Stimulated activated CD8-positive, alpha-beta memory T cell treated with anti-CD3 and anti-CD28 coated beads, Interleukin-12 subunit alpha, Interleukin-12 subunit beta, amount 100 ng/mL, for 4 hours (primary cell): Measurements from ENCODE around the gene KRTAP12-3.
"Not testable (repeated sequence)": the region's sequence is repeated elsewhere in the genome, so short reads cannot be mapped to it uniquely, and the experiment has no call there.

Experiments
- DNase-seq: peaks from one replicate; pipeline ENCODE4 v3.0.0-alpha.2; 2020; ENCODE audit warnings: low read depth

KRTAP12-3 gene, protein sequence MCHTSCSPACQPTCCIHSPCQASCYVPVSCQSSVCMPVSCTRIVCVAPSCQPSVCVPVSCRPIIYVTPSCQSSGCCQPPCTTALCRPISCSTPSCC

DNA sequence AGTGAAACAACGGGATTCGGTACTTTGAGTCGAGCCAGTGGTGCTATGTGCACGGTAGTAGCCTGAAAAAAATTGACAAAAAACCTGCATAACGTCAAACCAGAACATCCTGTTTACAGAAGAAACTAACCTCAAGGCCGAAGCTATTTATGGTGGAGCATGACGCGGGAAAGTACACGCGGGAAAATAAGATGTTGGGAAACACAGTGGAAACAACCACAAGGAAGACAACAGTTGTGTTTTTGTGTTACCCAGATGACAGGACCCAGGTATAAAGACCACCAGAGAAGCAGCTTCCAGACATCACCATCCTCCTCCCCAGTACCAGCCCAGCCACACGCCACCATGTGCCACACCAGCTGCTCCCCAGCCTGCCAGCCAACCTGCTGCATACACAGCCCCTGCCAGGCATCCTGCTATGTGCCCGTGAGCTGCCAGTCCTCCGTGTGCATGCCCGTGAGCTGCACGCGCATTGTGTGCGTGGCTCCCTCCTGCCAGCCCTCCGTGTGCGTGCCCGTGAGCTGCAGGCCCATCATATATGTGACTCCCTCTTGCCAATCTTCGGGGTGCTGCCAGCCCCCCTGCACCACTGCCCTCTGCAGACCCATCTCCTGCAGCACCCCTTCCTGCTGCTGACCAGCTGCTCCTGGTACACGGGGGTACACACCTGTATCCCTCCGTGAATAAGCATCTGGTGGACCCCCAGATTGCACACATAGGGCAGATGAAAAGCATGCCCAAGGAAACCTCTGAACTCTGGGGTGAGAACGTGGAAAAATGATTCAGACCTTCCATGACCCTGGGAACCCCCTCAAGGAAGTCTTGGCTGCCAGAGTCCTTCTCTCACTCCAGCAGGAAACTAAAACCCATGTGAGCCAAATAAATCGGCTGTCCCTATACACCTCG lies at the start of gene KRTAP12-3:
KRTAP12-3 (plus strand) TSS at position 298 of the 906 bp plus-strand sequence; CDS start at position 346, 48 bp downstream.
- no peak for DNase-seq

GRCh38 chr21:44609193-44609592 lies 48.5 kb upstream of the KRTAP12-3 start:
- no peak for DNase-seq

DNA sequence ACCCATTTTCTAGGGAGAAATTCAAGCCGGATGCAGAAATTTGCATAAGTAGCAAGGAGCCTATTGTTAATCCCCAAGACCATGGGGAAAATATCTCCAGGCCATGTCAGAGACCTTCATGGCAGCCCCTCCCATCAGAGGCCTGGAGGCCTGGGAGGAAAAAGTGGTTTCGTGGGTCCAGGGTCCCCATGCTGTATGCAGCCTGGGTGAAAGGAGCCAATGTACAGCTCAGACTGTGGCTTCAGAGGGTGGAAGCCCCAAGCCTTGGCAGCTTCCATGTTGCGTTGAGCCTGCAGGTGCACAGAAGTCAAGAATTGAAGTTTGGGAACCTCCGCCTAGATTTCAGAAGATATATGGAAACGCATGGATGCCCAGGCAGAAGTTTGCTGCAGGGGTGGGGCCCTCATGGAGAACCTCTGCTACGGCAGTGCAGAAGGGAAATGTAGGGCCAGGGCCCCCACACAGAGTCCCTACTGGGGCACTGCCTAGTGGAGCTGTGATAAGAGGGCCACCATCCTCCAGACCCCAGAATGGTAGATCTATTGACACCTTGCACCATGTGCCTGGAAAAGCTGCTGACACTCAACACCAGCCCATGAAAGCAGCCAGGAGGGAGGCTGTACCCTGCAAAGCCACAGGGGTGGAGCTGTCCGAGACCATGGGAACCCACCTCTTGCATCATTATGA lies 47.4 kb upstream of the KRTAP12-3 start:
- DNase-seq: not testable (repeated sequence)

DNA sequence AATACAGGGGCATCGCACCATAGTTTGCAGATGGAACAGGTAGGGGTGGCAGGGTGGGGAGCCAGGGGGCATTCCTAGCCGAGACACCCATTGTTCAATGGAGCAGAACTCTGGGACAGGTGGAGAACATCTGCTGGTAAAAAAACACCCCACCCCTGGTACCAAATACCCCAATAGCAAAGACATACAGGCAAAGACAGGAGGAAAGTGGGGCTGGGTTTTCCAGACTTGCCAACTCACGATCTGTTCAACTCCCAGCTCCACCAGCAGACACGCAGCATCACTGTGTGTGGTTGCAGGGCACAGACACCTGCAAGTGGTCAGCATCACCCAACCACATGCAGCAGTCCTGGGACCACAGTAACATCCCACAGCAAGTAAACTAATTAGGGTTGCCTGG lies 46.2 kb upstream of the KRTAP12-3 start:
- DNase-seq: no peak

DNA sequence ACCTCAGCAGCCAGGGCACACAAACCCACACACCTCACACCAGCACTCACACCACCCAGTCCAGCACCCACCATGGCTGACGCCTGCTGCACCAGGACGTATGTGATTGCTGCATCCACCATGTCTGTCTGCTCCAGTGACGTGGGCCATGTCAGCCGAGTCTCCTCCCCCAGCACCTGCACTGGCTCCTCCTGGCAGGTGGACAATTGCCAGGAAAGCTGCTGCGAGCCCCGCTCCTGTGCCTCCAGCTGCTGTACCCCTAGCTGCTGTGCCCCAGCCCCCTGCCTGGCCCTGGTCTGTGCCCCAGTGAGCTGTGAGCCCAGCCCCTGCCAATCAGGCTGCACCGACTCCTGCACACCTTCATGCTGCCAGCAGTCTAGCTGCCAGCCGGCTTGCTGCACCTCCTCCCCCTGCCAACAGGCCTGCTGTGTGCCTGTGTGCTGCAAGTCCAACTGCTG lies 45.7 kb upstream of the KRTAP12-3 start, which contains the start of gene KRTAP10-8:
KRTAP10-8 (plus strand) TSS at position 51 of the 458 bp plus-strand sequence; CDS start at position 73, 22 bp downstream.
- DNase-seq: no peak

DNA sequence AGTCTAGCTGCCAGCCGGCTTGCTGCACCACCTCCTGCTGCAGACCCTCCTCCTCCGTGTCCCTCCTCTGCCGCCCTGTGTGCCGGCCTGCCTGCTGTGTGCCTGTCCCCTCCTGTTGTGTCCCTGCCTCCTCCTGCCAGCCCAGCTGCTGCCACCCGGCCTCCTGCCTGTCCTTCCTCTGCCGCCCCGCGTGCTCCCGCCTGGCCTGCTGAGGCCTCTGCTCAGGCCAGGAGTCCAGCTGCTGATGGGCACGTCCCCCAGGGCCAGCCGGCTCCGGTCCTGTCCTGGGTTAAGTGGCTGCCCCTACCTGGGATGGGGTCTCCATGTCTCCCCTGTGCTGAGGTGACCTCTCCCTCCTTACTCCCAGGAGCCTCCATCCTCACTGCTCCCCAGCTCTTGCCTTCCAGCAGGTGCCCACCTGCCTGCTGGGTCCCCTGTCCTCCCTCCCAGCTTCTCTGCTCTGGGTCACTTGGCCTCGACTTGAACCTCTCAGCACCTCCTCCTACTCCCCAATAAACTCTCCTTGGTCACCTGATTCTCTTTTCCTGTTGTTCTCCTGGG lies 45.0 kb upstream of the KRTAP12-3 start:
- no peak for DNase-seq

GRCh38 chr21:44613386-44614155 lies 44.2 kb upstream of the KRTAP12-3 start:
- no peak for DNase-seq

GRCh38 chr21:44614161-44614631 lies 43.5 kb upstream of the KRTAP12-3 start:
- no peak for DNase-seq

- DNase-seq: no peak
These were observed 42.8 kb upstream of the KRTAP12-3 start for GRCh38 chr21:44614961-44615391.

- DNase-seq: no peak
These were observed 42.3 kb upstream of the KRTAP12-3 start for GRCh38 chr21:44615466-44615865.

DNA sequence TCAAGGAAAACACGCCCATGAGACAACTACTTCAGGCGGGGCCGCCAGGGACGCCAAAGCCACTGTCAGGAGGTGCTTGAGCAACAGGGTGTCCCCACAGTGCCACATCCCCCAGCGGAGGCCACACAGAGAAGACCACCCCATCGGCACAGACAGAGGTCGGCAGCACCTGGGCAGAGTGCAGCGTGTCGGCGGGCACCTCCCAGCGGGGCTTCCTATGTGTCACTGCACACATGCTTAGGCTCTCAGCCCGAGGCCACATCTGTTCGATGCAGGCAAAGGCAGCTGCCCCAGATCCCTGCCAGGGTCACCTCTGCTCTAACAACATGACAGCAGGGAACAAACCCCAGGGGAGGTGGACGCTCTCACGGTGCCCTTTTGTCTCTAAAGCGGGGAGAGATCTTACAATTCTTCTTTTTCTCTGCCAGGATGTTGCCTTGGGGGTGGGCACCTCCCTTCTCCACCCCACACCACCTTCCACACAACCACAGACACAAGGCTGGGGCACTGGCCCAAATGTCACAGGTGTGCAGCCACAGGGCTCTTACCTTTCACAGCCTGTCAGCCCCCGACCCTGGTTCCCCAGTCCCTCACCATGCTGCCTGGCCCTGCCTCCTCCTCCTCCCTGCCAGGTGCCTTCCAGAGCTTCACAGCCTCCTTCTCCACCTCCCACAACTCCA lies 41.7 kb upstream of the KRTAP12-3 start:
- no peak for DNase-seq

GRCh38 chr21:44616591-44616926 lies 41.2 kb upstream of the KRTAP12-3 start:
- no peak for DNase-seq

DNA sequence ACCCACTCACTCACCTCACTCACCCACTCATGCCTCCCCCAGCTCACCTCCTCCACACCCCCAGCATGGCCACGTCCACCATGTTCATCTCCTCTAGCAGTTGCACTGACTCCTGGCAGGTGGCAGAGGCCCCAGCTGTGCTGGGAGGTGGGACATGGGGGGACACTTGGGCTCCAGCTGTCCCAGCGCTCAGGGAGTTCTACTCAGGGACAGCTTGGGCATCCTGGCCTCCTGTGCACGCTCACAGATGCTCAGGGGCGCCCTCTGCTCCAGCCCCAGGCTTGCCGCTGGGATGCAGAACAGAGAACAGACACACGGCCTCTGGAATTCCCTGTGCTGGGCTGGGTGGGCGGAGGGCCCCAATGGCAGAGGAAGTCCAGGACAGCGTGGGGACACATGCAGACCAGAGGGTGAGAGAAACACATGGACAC lies 40.6 kb upstream of the KRTAP12-3 start:
- DNase-seq: no peak

DNA sequence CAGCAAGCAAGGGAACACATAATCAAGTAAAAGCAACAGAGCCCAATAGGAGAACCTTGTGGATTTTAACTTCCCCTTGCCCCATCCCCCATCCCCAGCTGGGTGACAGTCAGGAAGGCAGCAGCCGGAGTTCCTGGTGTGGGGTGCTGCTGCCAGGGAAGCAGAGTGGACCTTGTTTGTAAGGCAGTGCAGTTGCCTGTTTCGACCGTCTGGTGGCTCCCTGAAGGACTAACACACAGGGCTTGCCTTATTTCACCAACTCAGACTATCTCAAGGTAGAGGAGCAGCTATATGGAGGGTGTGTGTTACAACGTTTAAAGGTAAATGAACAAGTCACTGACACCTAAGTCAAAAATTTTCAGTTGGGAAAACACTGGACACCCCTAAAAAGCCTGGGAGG lies 39.2 kb upstream of the KRTAP12-3 start:
- DNase-seq: no peak

DNA sequence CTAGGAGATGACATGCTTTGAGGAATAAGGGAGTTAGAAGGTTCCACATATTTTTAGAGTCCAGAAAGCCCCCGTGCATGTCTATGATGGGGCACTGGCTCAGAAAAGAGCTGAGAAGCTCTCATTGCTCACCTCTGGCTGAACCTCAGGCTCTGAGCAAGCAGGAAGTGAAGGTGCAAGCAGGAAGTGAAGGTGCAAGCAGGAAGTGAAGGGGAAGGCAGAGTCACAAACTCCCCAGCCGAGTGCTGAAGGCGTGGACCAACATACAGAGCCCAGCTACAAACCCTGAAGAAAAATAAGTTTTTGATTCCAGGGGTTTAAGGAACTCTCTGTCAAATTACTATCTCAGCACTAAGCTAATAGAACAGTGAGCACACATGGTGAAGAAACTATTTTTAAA lies 38.8 kb upstream of the KRTAP12-3 start:
- peak; percentile 24 for DNase-seq

DNA sequence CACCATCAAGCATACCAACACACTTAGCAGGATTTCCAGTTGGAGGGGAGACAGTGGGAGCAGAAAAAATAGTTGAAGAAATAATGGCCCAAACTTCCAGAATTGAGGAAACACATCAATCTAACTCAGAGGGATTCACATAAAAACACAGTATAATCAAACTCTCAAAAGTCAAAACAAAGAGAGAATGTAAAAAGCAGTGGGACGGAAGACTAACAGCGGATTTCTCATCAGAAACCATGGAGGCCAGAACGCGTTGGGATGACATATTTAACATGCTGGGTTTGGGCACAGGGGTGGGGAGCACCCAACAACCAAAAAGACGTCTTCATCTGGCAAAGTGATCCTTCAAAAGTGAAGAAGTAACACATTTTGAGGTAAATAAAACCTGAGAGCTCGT lies 37.8 kb upstream of the KRTAP12-3 start:
- no peak for DNase-seq

DNA sequence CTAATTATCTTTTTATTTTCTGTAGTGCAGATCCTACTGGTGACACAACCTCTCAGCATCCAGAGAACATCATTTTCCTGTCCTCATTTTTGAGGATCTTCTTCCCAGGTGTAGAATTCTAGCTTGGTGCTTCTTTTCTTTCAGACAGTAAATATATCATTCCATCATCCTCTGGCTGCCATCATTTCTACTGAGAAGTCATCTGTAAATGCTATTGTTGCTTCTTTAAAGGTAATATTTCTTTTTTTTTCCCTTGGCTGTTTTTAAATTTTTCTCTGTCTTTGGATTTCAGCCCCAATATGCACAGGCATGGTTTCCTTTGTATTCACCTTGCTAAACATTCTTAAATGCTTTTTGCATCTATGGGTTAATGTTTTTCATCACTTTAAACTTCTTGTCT lies 34.2 kb upstream of the KRTAP12-3 start:
- DNase-seq: no peak

- DNase-seq: no peak
These were observed 32.0 kb upstream of the KRTAP12-3 start for GRCh38 chr21:44625756-44626155.

DNA sequence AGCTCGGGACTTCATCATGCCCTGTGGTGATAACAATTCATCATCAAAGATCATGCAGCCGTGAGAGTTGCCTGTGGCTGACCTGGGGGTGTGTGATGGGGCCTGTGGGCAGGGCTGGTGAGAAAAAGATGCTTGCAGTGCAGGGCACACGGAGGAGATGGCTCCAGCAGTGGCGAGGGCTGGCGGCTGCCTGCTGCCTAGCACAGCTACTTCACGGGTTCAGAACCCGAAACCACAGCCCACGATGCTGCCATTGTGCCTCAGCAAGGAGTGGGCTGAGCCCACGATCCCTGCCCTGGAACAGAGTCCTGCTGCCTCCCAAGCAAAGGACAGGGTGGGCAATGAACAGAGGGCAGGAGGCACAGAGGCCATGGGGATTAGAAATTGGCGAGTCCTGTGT lies 31.5 kb upstream of the KRTAP12-3 start:
- DNase-seq: no peak

- no peak for DNase-seq
These were observed 31.0 kb upstream of the KRTAP12-3 start, which contains the start of gene KRTAP10-9 for GRCh38 chr21:44626673-44627143. KRTAP10-9 (plus strand) TSS chr21:44627093; CDS start chr21:44627172, 79 bp downstream.
